Ishikawa (cell line): ENCODE data around the gene RBPJ.

Experiments used
- FOXM1 ChIP-seq: IDR thresholded peaks from 2 replicates; pipeline ENCODE4 v1.6.1; 2012; ENCODE audit warnings: low read depth, borderline replicate concordance
- NFIC ChIP-seq: IDR thresholded peaks from 2 replicates; pipeline ENCODE4 v1.6.1; 2012
- TAF1 ChIP-seq: IDR thresholded peaks from 2 replicates; pipeline ENCODE4 v1.6.1; 2012; ENCODE audit warnings: low read depth, mild to moderate bottlenecking
- TEAD4 ChIP-seq: IDR thresholded peaks from 2 replicates; pipeline ENCODE4 v1.6.1; 2012

DNA sequence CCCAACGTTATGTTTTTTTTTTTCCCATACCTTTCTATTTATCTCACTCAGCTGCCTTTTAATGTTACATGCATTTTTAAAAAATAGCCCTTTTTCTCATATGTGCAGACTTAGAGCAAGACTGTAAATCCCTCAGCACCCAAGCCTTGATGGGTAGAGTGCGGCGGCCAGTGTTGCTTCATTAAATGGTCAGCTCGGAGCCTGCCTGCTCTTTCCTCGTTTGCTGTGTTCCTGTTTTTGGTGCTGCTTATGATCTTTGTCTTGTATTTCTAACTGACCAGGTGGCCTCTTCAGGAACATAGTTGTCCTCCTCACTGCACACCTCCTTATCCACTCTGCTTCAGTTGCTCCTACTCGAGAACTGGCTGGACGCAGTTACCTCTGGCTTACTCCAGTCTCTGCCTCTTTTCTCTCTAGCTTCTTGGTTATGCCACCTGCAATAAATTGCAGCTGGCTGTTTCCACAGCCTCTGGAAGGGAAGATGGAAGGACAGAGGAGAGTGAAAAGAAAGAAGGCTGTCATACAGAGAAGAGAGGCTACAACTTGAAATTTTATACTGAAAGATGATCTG is 10.7 kb downstream of the RBPJ start:
- TF ChIP-seq TAF1 (no peak), TEAD4 (no peak), NFIC (no peak), FOXM1 (no peak)
